IPS-NIHi11 (cell line): Measurements from ENCODE around the gene CRIP1.

Source experiments
- DNase-seq: peaks from one replicate; pipeline ENCODE4 v3.0.0; 2012; ENCODE audit warnings: mixed read lengths, low spot score

The CRIP1 gene

GRCh38 chr14:105450864-105451720 is 35.6 kb upstream of the CRIP1 start:
- no peak for DNase-seq

GRCh38 chr14:105452963-105453362 is 33.7 kb upstream of the CRIP1 start:
- DNase-seq: no peak

GRCh38 chr14:105453847-105454246 is 32.8 kb upstream of the CRIP1 start:
- DNase-seq: no peak

GRCh38 chr14:105455086-105455640 is 31.5 kb upstream of the CRIP1 start:
- DNase-seq: no peak

- no peak for DNase-seq
These were observed 30.7 kb upstream of the CRIP1 start for GRCh38 chr14:105455766-105456660.

GRCh38 chr14:105456736-105457617 is 29.7 kb upstream of the CRIP1 start:
- no peak for DNase-seq

- DNase-seq: no peak
These were observed 28.7 kb upstream of the CRIP1 start for GRCh38 chr14:105458010-105458409.

GRCh38 chr14:105458571-105458970 is 28.1 kb upstream of the CRIP1 start:
- DNase-seq: no peak

GRCh38 chr14:105460116-105460515 is 26.6 kb upstream of the CRIP1 start:
- no peak for DNase-seq

GRCh38 chr14:105460616-105461015 is 26.1 kb upstream of the CRIP1 start:
- DNase-seq: no peak

GRCh38 chr14:105461903-105462302 is 24.8 kb upstream of the CRIP1 start:
- DNase-seq: no peak

GRCh38 chr14:105464501-105464900 is 22.2 kb upstream of the CRIP1 start:
- no peak for DNase-seq

- DNase-seq: peak; percentile 75
These were observed 21.3 kb upstream of the CRIP1 start for GRCh38 chr14:105465209-105466031.

- DNase-seq: no peak
These were observed 20.0 kb upstream of the CRIP1 start for GRCh38 chr14:105466531-105467248.

GRCh38 chr14:105467249-105467941 is 19.3 kb upstream of the CRIP1 start:
- DNase-seq: no peak

GRCh38 chr14:105467942-105468471 is 18.7 kb upstream of the CRIP1 start:
- DNase-seq: no peak

GRCh38 chr14:105468621-105469241 is 18.0 kb upstream of the CRIP1 start:
- DNase-seq: no peak

- no peak for DNase-seq
These were observed 17.0 kb upstream of the CRIP1 start for GRCh38 chr14:105469456-105470349.
